Right lung (tissue), 10 donors: ENCODE data around the gene S100G. TPM values are rescaled to one million over a fixed set of nuclear protein-coding genes. Genes with fewer than 3 reads are reported as not detected.
"Not testable (repeated sequence)": the region's sequence is repeated elsewhere in the genome, so short reads cannot be mapped to it uniquely, and the experiment has no call there.

Experiments
- DNase-seq, 2 donors: peaks; one replicate each; pipeline ENCODE4 v3.0.0-alpha.2; 2013
- long read RNA-seq, 8 donors: transcript quantifications; one replicate each; lab custom pipeline, GENCODE V29; 2026
- polyA plus RNA-seq, 5 donors: library from polyadenylated mRNA; unstranded; fragments of 120-200 nt; gene quantifications; one replicate each; pipeline versions ENCODE4 v1.2.1 to v1.2.3, GENCODE V29; 2013; ENCODE audit warnings: inconsistent platforms in 1 of 5, low replicate concordance in 1 of 5; ENCODE audit not compliant: insufficient read length in 5 of 5, insufficient read depth in 1 of 5

Gene S100G
- polyA plus RNA-seq: not detected
- long read RNA-seq, donor 1: 0 reads
- long read RNA-seq, donor 2: 0 reads
- long read RNA-seq, donor 3: 0 reads
- long read RNA-seq, donor 4: 0 reads
- long read RNA-seq, donor 5, partial matches to known transcripts: 10 of 19 reads
- long read RNA-seq, donor 5, other reads (novel, unspliced or antisense): 9 of 19 reads
- long read RNA-seq, donor 6, partial matches to known transcripts: 5 of 5 reads
- long read RNA-seq, donor 6, other reads (novel, unspliced or antisense): 0 of 5 reads
- long read RNA-seq, donor 7: 0 reads
- long read RNA-seq, donor 8: 0 reads

- DNase-seq: no peak
These were observed at the start of gene S100G for GRCh38 chrX:16649858-16650257. Gene S100G (plus strand): TSS chrX:16650158. CDS start chrX:16651007, 849 bp downstream.

- DNase-seq: no peak
These were observed 48.1 kb upstream of the S100G start for GRCh38 chrX:16601885-16602284.

GRCh38 chrX:16603235-16603634 is 46.7 kb upstream of the S100G start:
- not testable (repeated sequence) for DNase-seq

- no peak for DNase-seq
These were observed 46.1 kb upstream of the S100G start for GRCh38 chrX:16603822-16604221.

- DNase-seq: no peak
These were observed 45.6 kb upstream of the S100G start for GRCh38 chrX:16604337-16604736.

GRCh38 chrX:16606142-16606720 is 43.7 kb upstream of the S100G start:
- no peak for DNase-seq

- DNase-seq: no peak
These were observed 39.8 kb upstream of the S100G start for GRCh38 chrX:16610121-16610621.

GRCh38 chrX:16610654-16611053 is 39.3 kb upstream of the S100G start:
- not testable (repeated sequence) for DNase-seq

GRCh38 chrX:16612257-16612897 is 37.6 kb upstream of the S100G start:
- DNase-seq: no peak

GRCh38 chrX:16617382-16617781 is 32.6 kb upstream of the S100G start:
- DNase-seq: no peak

- DNase-seq: no peak
These were observed 31.5 kb upstream of the S100G start for GRCh38 chrX:16618422-16618821.

- no peak for DNase-seq
These were observed 30.9 kb upstream of the S100G start for GRCh38 chrX:16619024-16619423.

- not testable (repeated sequence) for DNase-seq
These were observed 21.4 kb upstream of the S100G start for GRCh38 chrX:16628511-16628910.

- no peak for DNase-seq
These were observed 20.9 kb upstream of the S100G start for GRCh38 chrX:16628946-16629595.

GRCh38 chrX:16629909-16630308 is 20.0 kb upstream of the S100G start:
- no peak for DNase-seq

- DNase-seq: no peak
These were observed 16.2 kb upstream of the S100G start for GRCh38 chrX:16633754-16634153.

- no peak for DNase-seq
These were observed 14.9 kb upstream of the S100G start for GRCh38 chrX:16635040-16635439.

GRCh38 chrX:16635596-16635995 is 14.4 kb upstream of the S100G start:
- DNase-seq: no peak

GRCh38 chrX:16638533-16638932 is 11.4 kb upstream of the S100G start:
- no peak for DNase-seq

- DNase-seq: no peak
These were observed 10.0 kb upstream of the S100G start for GRCh38 chrX:16639966-16640365.

- DNase-seq: no peak
These were observed 9.1 kb upstream of the S100G start for GRCh38 chrX:16640823-16641222.

GRCh38 chrX:16643176-16643575 is 6.8 kb upstream of the S100G start:
- DNase-seq: no peak
